HL-60 (cell line): ENCODE results near the gene IL17A.

Source experiments
- DNase-seq, 2 experiments: peaks; one replicate each; pipeline ENCODE4 v3.0.0-alpha.2; 2010 to 2020; ENCODE audit warnings: low read depth in 1 of 2, low spot score in 1 of 2
- H3K27ac ChIP-seq: fragments of 250-450 bp; sonication (Bioruptor Pico); replicated peaks from 2 replicates; pipeline ENCODE4 v1.5.1; 2020; ENCODE audit warnings: mild to moderate bottlenecking, moderate library complexity
- H3K27me3 ChIP-seq: fragments of 250-450 bp; sonication (Bioruptor Pico); 2 replicates; pipeline ENCODE4 v1.5.1; 2021; ENCODE audit warnings: mild to moderate bottlenecking, moderate library complexity; ENCODE audit not compliant: insufficient read depth, poor library complexity, severe bottlenecking
- H3K4me3 ChIP-seq: replicated peaks from 2 replicates; pipeline ENCODE4 v1.5.1; 2011; ENCODE audit warnings: mild to moderate bottlenecking, control low read depth, low read length; ENCODE audit not compliant: insufficient read depth
- GABPA ChIP-seq: IDR thresholded peaks from 2 replicates; pipeline ENCODE4 v1.6.1; 2012; ENCODE audit warnings: low read depth
- POLR2AphosphoS5 ChIP-seq: IDR thresholded peaks from 2 replicates; pipeline ENCODE4 v1.6.1; 2012; ENCODE audit warnings: low read depth
- SPI1 ChIP-seq: IDR thresholded peaks from 2 replicates; pipeline ENCODE4 v1.6.1; 2012; ENCODE audit warnings: low read depth, mild to moderate bottlenecking, borderline replicate concordance
- TF ChIP-seq, protein P1 (sequence below): IDR thresholded peaks from 2 replicates; pipeline ENCODE4 v1.6.1; 2012; ENCODE audit warnings: low read depth; ENCODE audit not compliant: insufficient replicate concordance
- TF ChIP-seq, protein P2 (sequence below): IDR thresholded peaks from one replicate; pipeline ENCODE4 v1.5.1; 2011; ENCODE audit warnings: low read length, control low read depth, inconsistent platforms; ENCODE audit not compliant: insufficient read depth

The IL17A gene

DNA sequence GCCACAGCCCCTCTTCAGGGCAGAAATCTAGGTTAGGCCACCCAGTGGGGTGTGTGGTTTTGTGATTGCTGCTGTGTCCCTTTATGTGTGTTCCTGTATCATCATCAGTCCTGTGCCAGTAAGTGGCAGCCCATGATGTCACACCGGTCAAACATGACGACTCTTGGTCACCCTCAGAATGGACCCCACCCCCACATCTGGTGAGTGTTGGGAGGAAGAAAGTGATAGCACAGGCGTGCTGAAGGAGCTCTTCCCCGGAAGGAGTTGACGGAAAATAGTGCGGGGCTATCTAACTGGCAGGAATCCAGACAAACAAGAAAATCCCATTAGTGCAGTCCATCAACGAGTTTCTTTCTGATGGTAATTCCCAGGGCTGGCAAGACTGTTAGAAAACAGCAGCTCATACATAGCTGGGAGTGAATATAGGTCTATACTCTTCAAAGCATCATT, 33.4 kb upstream of the IL17A start:
- Histone ChIP-seq H3K27ac (no peak overlapping the region), H3K4me3 (no peak overlapping the region), H3K27me3 (peaks cover 11% of the 10 kb centered on the region)
- DNase-seq: no peak
- TF ChIP-seq, protein P1, sequence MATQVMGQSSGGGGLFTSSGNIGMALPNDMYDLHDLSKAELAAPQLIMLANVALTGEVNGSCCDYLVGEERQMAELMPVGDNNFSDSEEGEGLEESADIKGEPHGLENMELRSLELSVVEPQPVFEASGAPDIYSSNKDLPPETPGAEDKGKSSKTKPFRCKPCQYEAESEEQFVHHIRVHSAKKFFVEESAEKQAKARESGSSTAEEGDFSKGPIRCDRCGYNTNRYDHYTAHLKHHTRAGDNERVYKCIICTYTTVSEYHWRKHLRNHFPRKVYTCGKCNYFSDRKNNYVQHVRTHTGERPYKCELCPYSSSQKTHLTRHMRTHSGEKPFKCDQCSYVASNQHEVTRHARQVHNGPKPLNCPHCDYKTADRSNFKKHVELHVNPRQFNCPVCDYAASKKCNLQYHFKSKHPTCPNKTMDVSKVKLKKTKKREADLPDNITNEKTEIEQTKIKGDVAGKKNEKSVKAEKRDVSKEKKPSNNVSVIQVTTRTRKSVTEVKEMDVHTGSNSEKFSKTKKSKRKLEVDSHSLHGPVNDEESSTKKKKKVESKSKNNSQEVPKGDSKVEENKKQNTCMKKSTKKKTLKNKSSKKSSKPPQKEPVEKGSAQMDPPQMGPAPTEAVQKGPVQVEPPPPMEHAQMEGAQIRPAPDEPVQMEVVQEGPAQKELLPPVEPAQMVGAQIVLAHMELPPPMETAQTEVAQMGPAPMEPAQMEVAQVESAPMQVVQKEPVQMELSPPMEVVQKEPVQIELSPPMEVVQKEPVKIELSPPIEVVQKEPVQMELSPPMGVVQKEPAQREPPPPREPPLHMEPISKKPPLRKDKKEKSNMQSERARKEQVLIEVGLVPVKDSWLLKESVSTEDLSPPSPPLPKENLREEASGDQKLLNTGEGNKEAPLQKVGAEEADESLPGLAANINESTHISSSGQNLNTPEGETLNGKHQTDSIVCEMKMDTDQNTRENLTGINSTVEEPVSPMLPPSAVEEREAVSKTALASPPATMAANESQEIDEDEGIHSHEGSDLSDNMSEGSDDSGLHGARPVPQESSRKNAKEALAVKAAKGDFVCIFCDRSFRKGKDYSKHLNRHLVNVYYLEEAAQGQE: no peak
- TF ChIP-seq, protein P2, sequence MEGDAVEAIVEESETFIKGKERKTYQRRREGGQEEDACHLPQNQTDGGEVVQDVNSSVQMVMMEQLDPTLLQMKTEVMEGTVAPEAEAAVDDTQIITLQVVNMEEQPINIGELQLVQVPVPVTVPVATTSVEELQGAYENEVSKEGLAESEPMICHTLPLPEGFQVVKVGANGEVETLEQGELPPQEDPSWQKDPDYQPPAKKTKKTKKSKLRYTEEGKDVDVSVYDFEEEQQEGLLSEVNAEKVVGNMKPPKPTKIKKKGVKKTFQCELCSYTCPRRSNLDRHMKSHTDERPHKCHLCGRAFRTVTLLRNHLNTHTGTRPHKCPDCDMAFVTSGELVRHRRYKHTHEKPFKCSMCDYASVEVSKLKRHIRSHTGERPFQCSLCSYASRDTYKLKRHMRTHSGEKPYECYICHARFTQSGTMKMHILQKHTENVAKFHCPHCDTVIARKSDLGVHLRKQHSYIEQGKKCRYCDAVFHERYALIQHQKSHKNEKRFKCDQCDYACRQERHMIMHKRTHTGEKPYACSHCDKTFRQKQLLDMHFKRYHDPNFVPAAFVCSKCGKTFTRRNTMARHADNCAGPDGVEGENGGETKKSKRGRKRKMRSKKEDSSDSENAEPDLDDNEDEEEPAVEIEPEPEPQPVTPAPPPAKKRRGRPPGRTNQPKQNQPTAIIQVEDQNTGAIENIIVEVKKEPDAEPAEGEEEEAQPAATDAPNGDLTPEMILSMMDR: no peak
- TF ChIP-seq SPI1 (no peak), POLR2AphosphoS5 (no peak), GABPA (no peak)

DNA sequence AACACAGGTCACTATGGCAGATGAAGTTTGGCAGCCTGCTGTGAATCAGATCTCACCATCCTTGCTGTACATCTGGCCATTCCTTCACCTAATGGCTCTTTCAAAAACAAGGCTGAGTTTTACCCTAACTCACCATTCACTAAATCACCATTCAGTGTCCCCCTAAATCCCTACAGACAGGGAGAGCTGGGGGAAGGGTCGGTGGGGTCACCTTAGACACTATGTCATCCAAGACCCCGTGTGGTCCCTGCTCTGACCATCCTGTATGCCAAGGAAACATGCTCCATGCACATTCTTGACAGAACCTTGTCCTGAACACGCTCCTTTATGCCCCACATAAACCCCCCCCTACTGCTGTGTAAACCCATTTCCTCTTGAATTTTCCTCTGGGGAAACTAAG, 31.8 kb upstream of the IL17A start:
- no peak overlapping the region for H3K4me3 ChIP-seq
- no peak for TF ChIP-seq SPI1
- no peak for TF ChIP-seq GABPA
- TF ChIP-seq, protein P2: no peak
- TF ChIP-seq, protein P1: no peak
- no peak for TF ChIP-seq POLR2AphosphoS5
- H3K27ac ChIP-seq: no peak overlapping the region
- no peak for DNase-seq
- peaks cover 11% of the 10 kb centered on the region for H3K27me3 ChIP-seq

DNA sequence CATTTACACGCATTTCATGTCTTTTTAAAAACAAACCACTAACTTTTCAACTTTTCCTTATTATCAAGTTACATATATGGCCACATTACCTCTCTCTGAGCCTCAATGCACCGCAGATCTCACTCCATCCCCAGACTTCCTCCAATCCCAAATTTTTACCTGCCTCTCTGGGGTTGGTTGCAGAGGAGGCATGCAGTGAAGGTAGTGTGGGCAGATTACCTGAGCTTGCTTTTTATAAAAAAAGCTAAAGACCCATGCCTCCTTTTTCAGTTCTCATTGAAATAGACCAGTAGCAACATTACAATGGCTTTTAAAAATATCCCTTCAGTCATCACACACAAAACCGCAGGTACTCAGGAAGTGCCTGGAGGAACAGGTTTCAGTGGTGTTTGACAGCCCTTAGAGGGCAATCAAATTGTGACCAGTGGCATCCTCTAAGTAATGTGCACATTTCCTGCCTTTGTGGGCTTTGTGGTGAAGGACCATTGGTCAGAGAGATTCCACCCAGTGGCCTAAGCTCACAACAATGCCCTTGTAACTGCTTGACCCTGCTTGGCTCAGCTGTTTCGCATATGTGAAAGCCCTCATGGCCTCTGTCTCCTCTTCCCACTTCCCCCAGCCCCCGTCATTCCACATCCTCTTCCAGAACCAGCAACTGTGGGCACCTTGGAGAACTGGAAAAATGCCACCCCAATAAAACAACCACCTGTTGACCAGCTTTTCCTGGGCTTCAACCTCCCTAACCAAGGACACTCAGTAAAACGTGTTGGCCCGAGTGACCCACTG, 30.2 kb upstream of the IL17A start:
- no peak overlapping the region for H3K27ac ChIP-seq
- H3K4me3 ChIP-seq: no peak overlapping the region
- DNase-seq: no peak
- TF ChIP-seq, protein P1: no peak
- peaks cover 10% of the 10 kb centered on the region for H3K27me3 ChIP-seq
